GM18498 (cell line): ENCODE results near the gene RNF19B.
"Not testable (repeated sequence)": the region's sequence is repeated elsewhere in the genome, so short reads cannot be mapped to it uniquely, and the experiment has no call there.

ENCODE experiments used
- ATAC-seq: cut with Tn5 transposase; IDR thresholded peaks from one replicate; pipeline ENCODE4 v1.9.1; 2021; ENCODE audit warnings: mild to moderate bottlenecking, moderate library complexity; ENCODE audit not compliant: unreplicated experiment

RNF19B gene

DNA sequence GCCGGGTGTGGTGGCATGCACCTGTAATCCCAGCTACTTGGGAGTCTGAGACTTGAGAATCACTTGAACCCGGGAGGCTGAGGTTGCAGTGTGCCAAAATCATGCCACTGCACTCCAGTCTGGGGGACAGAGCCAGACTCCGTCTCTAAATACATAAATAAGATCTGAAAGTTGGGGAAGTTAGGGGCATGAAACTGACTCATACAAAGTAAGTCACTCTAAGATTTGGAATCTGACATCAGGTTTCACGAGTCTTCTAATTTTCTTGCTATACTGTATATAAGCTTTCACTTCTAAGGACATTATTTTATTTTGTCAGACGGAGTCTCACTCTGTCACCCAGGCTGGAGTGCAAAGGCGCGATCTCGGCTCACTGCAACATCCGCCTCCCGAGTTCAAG, 30.1 kb downstream of the RNF19B start:
- ATAC-seq: no peak

DNA sequence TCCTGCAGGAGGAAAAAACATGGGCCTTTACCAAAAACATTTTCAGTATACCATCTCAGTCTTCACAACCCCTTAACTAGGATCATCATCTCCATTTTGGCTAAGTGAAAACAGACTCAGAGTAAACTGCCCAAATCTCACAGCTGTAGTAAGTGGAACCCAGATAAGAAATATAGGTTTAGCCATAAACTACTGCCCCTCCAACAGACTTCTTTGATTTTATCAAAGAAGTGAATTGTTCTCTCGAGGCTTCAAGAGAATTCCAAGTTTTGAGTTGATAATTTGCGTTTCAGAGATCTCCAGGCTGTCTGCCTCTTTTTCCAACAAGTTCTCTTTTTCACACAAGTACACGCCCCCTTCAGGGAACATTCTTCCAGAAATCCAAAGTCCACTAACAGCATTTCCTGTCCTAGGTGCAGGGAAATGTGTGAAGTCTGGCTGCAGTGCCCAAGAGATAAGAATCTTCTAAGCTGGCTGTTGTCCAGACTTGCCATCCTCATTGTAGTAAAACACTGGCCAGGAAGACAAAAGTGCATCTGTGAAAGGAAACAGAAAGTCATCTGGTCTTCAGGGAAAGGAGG, 30.8 kb downstream of the RNF19B start:
- ATAC-seq: no peak

DNA sequence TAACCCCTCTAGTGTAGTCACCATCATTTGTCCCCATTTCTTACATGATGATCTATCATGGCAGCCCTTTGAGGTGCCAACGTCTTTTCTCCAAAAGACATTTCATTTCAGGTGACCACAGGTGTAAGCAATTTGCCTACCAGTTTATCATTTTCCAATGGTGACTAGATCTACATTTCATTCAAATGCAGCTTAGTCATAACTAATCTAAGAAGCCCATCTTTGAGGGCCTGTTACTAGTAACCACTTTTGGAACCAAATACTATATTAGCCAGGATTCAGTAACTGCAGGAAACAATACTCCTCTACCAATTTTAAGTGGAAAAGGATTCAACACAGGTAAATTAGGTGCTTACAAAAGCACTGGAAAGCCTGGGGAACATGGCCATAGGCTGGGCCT, 32.8 kb downstream of the RNF19B start:
- ATAC-seq: no peak

DNA sequence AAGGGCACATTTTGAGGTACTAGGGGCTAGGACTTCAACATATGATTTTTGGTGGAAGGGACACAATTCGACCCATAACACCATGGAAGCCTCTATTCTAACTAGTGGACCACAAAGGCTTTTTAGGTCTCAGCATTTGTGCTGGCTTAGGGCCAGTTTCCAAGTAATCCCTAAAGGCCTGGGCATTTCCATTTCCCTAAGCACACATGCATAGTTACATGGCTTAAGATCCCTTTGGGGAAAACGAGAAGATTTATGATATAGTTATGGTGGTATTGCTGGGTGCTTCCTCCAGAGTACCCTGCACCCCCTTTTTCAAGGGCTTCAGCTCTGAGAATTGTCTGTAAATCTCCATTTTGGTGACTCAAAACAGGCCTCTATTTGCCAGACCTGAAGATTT, 35.2 kb downstream of the RNF19B start:
- no peak for ATAC-seq

DNA sequence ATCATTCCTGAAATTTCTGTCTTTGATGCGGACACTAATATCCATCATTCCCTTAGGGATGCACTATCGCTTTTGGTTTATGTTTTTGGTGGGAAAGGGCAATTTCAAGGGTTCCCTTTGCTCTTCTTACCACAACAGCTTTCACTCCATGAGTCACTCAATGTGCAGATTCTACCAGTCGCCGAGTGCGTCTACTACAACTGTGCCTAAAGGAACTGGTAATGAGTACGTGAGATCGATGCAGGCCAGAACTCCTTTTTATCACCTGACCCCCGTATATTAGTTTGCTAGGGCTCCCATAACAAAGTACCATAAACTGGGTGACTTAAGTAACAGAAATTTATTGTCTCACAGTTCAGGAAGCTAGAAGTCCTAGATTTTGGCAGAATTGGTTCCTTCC, 35.9 kb downstream of the RNF19B start:
- ATAC-seq: no peak

DNA sequence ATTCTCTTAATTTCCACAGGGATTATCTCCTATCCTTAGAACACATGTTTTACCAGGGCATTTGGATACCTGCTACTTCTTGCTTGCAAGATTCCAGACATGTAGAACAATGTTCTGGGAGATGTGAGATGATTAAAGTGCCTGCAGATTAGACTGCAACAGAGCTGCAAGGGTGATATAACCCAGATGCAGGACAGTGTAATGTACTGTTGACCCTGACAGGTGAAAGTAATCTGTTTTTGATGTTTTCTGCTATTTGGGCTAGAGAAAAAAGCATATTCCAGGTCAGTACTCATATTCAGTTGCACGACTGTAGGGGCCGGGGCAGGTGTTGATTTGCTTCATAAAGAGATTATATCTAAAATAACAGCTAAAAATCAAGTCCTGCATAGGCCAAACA, 36.3 kb downstream of the RNF19B start:
- ATAC-seq: no peak

DNA sequence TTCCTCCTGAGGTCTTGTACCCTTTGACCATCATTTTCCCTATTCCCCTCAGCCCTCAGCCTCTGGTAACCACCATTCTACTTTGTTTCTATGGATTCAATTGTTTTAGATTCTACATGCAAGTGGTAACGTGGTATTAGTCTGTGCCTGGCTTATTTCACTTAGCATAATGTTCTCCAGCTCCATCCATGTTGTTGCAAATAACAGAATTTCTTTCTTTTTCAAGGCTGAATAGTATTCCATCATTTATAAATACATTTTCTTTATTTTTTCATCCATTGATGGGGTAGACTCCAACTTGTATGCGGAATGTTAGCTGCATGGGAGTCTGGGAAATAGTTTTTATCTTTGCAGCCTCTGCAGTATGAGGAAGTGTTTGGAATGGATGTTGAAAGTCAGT, 37.2 kb downstream of the RNF19B start:
- ATAC-seq: no peak

DNA sequence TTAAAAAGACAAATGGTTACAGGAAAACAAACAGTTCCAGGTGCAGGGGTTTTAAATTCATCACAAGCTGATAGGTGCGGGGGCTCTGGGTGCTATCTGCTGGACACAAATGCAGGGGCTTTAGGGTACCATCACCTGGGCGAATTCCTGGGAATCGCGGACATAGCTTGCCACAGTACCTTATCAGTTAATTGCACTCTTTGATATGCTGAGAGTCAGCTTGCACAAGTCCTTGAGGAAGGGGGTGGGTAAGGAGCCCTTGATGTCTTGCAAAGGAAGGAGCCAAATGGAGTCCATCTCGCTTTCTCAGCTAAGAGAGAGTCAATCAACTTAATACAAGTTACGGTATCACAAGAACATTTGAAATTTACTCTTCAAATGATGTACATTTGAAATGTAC, 38.0 kb downstream of the RNF19B start:
- no peak for ATAC-seq

DNA sequence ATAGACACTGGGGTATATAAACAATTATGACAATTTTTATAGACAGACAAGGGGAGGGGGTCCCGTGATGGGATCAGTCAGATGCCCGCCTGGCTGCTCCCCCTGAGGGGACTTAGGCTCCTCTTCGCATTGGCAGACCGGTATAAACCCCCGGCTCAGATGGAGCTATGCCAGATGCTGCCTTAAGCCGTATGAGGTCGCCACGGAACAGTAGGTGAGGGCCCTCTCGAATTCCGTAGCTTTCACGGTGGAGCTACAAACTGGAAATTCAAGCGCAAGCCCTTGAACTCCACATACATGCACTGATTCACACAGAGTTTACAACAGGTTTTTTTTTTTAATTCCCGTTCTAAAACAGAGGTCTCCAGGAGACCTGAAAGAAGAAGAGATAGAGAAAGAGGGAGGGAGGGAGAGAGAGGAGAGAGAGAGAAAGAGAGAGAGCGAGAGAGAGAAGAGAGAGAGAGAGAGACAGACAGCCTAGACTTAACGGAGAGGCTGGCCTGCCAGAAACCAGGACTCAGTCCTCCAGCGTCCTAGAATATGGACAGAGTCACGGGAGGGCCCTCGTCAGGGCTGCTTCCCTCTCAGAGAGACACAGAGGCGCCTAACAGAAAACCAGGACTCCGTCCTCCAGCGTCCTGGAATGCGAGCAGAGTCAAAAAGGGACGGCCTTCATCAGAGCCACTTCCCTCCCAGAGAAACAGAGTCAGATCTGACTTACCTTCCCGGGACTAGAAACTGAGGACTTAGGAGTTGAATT, 39.0 kb downstream of the RNF19B start:
- ATAC-seq: no peak

DNA sequence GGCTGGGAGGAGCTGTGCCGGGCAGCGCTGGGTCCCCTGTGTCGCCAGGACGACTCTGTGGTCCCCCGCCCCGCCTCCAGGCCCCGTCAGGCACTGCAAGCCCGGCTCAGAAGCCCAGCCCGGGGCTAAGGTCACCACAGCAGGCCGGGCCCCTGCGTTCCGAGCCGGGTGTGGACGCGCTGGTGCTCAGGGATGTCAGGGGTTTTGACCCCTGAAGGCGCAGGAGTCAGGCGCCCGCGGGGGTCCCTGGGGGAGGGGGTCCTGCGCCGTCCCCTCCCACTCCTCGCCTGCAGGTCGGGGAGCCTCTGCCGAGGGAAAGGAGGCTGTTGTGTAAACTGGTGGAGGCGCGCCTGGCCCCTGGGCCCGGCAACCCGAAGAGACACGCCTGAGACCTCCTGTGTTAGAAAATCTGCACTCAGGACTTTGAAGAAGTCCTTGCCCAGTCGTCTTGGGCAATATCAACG, 39.7 kb downstream of the RNF19B start:
- no peak for ATAC-seq

DNA sequence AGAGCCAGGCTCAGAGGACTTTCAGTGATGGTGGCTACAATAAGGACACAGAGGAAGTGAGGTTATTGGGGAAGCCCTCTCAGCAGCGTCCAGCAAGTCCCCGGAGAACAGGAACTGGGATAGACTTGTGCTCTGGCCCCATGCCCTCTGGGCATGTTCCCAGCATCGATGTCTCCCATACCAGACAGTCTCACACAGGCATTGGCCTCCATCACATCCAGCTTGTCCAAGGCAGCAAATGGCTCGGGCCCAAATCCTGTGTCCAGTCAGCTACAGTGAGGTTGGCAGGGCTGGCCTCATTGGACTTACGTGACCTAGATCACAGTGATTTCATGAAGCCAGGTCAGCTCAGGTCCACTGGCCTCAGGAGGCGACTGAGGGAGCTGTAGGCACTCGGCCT, 43.8 kb downstream of the RNF19B start:
- no peak for ATAC-seq

DNA sequence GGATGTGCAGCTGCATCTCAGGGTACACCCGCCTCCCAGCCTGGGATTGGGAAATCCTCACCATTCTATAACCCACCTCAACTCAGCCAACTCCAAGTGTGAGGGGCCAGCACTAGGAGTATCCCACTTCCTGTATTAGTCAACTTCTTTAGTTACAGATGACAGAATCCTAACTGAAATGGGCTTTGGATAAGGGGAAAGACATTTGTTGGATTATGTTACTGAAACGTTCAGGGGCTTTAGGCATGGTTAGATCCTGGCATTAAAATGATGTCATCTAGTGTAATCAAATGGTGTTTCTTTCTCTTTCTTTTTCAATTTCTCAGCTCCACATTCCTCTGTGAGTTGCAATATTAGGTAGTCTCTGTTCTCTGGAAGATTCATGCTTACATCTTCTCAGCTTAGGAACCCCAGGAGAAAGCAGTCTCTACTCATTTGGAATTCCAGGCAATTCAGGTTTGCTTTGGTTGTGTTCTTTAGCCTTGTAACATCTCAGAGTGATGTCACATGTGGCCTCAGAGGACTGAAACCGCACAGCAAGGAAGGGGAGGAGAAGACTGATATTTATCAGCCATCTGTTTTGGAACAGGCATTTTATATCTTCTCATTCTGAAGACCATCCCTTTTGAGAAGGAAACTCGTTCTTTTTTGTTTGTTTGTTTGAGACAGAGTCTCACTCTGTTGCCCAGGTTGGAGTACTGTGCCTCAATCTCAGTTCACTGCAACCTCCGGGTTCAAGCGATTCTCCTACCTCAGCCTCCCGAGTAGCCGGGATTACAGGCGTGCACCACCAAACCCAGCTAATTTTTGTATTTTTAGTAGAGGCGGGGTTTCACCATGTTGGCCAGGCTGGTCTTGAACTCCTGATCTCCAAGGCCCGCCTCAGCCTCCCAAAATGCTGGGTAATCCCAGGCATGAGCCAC, 44.5 kb downstream of the RNF19B start:
- ATAC-seq: no peak

DNA sequence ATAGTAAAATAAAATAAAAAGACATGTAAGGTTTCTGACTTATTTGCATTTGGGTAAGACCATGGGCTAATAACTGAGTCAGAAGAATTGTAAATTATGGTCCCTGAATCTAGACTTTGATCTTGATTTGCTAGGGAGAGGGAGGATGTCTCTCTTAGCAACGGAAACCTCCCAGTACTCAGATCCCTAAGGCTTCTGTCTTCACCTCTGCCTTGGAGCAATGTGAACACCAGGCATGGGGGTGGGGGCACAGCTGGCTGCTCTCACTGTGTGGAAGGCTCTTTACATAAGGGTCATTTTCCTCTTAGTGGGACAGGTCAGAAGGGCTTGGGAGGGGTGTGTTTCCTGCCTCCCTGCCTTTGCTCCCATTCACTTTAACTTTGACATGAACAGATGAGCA, 46.4 kb downstream of the RNF19B start:
- no peak for ATAC-seq

DNA sequence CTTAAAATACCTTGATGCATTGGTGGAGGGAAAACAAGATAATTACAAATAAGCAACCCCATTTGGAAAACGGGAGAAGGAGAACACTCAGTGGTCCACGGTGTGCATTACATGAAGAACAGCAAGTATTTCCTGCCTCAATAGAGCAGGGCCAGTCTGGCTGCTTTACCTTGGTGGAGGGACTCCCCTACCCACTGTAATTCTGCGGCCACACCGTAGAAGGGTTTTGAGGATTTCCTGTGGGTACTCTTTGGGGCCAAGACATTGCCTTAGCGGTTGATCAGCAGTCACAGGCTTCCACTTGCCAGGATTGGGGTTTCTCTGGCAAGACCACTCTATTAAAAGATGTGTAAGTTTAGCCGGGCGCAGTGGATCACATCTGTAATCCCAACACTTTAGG, 47.1 kb downstream of the RNF19B start:
- ATAC-seq: no peak

DNA sequence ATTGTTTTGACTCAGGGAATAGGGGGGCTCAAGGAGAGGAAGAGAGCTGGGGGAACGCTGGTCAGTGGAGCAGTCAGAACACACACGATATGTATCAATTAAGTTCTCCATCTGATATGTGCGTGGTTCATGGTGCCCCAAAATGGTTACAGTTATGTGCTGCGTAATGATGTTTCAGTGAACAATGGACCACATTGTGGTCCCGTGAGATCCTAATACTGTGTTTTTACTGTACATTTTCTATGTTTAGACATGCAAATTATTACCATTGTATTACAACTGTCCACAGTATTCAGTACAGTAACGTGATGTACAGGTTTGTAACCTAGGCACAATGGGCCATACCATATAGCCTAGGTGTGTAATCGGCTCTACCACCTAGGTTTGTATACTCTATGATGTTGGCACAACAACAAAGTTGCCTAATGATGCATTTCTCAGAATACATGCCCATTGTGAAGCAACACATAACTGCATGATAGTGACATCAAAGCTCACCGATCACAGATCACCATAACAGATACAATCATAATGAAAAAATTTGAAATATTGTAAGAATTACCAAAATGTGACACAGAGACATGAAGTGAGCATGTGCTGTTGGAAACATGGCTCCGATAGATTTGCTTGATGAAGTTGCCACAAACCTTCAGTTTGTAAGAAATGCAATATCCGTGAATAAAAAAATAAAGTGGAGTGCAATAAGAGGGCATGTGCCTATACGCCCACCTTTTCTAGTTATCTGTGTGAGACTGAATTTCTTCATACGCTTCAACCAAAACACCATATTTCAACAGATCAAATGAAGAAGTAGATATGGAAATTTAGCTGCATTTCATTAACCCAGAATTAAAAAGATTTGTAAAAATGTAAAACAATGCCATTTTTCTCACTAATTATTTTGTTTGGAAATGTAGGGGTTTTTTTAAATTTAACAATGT, 48.6 kb downstream of the RNF19B start:
- no peak for ATAC-seq

DNA sequence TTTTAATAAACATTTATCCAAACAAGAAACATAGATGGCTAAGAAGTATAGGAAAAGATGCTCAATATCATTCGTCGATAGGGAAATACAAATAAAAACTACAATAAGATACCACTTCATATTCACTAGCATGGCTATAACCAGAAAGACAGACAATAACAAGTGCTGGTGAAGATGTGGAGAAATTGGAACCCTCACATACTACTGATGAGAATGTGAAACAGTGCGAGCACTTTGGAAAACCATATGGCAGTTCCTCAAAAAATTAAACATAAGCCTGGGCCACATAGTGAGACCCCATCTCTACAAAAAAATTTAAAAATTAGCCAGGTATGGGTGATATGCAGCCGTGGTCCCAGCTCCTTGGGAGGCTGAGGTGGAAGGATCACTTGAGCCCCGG, 54.3 kb downstream of the RNF19B start:
- ATAC-seq: no peak

DNA sequence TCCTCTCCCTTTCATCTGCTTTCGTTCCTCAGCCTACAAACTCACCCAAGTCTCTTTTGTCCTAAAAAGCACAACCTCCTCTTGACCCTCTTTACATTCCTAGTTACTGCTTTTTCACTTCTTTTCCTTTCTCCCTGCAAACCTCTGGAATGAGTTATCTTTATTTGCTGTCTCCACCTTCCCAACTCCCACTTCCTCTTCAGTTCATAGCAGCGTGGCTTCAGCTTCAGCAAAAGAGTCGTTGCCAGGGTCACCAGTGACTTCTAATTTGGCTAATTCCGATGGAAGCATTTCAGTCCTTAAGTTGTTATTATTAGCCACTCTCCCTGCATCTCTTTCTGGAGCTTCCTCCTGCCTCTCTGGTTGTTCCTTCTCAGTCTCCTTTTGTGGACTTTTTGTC, 57.2 kb downstream of the RNF19B start:
- no peak for ATAC-seq

DNA sequence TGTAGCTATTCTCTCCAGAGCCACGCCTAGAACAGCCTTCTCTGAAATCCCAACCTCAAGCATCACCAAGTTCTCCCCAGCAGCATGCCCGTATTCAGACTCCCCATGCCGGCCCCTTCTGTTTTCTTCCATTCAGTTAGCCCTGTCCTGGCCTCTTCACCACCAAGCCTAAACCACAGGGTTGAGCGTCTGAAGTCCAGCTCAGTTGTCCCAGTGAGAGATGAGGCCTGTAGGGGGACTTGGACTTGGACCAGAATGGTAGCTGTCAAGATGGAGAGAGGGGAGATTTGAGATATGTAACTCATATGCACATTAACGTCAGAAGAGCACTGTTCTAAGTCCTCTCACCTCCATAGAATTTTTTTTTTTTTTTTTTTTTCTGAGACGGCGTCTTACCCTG, 58.0 kb downstream of the RNF19B start:
- ATAC-seq: no peak

DNA sequence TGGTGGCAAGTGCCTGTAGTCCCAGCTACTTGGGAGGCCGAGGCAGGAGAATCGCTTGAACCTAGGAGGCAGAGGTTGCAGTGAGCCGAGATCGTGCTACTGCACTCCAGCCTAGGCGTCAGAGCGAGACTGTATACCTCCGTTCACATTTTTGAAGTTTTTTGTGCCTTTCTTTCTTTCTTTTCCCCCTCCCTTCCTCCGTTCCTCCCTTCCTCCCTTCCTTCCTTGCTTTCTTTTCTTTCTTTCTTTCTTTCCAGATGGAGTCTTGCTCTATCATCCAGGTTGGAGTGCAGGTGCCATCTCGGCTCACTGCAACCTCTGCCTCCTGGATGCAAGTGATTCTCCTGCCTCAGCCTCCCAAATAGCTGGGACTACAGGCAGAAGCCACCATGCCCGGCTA, 59.0 kb downstream of the RNF19B start:
- not testable (repeated sequence) for ATAC-seq

DNA sequence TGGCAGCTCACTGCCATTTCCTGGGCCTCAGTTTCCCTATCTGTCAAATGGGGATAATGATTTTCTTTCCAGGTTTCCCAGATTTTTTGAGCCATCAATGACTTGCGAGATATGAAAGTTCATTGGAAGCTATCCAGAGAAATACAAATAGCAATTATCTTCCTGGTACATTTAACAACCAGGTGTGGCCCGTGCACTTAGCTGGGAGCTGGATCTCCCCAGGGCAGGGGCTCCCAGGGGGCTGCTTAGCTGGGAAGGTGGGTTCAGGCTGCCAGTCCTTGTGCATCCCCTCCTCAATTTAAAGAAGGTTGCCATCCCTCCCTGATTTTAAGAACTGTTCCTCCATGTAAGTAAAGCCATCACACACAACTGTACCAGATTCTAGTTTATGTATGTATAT, 59.8 kb downstream of the RNF19B start:
- no peak for ATAC-seq
